T-helper 2 cell (primary cell): ENCODE data around the gene ZNF823.

Experiments
- DNase-seq, 5 experiments: peaks; one replicate each; pipeline versions ENCODE4 v3.0.0 to v3.0.0-alpha.2; 2012 to 2022

ZNF823 gene

DNA sequence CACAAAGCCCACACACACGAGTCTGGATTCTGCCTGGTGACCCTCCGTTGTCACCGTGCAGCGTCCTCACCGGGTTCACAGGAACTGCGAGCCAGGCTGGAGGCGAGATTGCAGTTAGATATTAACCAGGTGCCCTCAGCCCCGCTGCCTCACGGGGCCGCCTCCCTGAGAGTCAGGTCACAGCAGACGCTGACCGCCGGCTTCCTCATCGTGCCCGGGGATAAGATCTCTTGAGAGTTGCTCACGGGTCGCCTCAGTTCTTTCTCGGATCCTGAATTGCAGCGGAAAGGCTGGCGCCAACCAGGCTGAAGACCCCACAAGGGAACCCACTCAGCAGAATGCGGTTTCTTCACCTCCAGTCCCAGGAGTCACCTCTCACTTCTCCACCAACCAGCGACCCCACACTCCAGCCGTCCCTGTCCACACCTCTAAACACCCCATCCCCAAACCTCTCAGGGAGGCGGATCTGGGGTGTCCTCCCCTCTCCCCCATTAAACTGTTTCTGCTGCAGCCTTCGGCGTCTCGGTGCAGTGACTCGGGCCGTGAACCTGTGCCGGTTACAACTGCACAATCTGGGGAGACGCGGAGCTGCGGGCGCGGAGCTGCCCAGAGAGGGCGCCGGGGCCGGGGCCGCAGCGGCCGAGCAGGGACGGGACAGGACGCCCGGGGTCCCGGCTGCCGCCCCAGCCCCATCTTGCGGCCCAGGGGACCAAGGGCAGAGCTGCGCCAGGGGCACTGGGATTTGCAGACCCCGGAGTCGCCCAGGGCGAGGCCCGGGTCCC lies 591 bp downstream of the ZNF823 start:
- peak; percentile 2 to 57 (median 7) for DNase-seq

DNA sequence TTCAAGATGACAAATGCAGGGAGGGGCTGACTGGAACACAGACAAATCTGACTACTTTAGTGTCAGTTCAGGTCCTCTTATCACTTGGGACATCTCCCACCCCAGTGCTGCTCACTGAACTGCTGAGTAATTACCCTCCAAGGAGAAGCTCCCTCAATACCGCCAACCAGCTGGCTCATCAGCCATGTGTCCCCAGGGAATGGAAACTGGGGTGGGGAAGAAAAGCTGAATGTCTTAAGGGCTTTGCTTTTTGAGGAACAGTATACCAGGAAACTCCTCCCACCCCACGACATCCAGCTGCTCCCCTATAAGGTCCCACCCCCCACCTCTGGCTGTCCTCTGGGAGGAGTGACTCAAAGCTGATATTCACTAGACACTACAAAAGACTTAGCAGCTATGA lies 2.0 kb downstream of the ZNF823 start:
- DNase-seq = peak in 1 of 5 experiments; percentile 44

DNA sequence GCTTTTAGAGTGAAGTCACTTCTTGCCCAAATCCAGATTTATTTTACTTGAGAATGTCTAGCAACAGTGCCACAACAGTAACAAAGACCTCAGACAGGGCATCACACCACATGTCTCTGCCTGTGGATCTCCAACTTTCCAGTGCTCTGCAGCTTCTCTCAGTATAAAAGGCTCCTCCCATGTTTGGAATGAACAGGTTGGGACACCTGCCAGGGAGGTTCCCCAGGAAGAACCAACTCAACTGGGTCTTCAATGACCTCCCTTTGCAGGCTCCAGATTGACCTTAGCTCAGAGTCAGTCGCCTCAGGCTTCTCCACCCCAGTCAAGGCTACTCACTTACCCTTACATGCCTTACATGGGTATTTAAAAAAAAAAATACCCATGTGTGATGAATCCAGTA lies 3.4 kb downstream of the ZNF823 start:
- DNase-seq = no peak

DNA sequence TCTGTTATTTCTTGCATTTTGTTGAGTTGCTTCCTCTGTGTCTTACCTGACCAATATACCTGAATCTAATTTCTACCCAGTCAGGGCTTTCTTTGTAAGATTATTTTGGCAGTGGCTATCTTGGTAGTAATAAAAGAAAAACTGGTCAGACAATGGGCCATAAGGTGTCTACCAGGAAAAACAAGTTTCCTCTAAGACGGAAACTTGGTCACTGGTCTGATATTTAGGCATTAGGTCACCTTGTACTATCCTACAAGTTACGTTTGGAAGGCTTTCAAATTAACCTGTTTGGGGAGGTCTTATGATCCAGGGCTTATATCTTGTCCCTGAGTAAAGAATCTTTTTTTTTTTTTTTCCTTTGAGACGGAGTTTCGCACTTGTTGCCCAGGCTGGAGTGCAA lies 9.2 kb downstream of the ZNF823 start:
- no peak for DNase-seq

DNA sequence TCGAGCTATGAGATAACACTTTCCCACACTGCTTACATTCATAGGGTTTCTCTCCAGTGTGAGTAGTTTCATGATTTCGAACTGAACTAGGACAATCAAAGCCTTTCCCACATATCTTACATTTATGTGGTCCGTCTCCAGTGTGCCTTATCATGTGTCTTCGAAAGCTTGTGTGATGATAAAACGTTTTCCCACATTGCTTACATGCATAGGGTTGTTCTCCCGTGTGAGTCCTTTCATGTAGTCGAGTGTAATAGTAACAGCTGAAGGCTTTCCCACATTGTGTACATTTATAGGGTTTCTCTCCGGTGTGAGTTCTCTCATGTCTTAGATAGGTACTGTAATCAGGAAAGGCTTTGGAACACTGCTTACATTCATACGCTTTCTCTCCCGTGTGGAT lies 16.3 kb downstream of the ZNF823 start:
- peak in 1 of 5 experiments; percentile 14 for DNase-seq

DNA sequence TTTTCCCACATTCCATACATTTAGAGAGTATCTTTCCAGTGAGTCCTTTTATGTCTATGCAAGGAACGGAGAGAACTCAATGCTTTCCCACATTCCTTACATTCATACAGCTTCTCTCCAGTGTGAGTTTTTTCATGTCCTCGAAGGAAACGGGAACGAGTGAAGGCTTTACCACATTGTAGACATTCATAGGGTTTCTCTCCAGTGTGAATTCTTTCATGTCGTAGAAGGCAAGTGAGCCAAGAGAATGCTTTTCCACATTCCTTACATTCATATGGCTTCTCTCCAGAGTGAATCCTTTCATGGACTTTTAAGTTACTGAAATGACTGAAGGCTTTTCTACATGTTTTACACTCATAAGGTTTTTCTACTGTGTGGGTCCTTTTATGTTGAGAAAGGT lies 17.1 kb downstream of the ZNF823 start:
- no peak for DNase-seq

DNA sequence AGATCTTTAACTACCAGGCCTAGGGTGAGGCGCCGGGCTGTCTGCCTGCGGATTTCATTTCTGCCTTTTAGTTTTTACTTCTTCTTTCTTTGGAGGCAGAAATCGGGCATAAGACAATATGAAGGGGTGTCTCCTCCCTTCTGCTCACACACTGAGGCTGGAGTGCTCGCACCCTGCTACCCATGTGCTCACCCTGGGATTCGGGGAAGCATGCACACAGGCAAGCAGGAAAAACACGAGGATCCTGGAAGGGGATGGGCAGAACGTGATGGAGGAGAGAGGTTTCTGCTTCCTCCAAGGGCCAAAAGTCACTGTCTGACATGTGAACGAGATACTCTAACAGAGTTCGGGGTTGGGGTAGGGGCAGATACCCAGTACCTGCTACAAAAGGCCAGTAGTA lies 28.4 kb downstream of the ZNF823 start:
- no peak for DNase-seq

DNA sequence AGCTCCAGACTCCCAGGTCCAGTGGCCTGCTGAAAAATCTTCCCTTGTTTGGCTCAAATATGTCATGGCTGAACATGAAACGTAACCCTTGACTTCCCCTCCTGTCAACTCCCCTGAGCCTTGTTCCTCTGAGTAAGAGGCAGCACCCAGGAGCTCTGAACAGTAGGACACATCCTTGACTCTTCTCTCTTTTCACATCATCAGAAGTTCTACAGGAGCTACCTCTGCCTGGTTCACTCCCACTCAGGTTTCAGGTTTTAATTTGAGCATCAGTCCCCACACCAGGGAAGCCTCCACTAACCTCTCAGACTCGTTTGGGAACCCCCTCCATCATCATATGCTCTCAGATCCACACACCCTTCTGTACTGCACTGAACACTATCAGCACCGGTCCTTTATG lies 30.3 kb downstream of the ZNF823 start:
- no peak for DNase-seq

DNA sequence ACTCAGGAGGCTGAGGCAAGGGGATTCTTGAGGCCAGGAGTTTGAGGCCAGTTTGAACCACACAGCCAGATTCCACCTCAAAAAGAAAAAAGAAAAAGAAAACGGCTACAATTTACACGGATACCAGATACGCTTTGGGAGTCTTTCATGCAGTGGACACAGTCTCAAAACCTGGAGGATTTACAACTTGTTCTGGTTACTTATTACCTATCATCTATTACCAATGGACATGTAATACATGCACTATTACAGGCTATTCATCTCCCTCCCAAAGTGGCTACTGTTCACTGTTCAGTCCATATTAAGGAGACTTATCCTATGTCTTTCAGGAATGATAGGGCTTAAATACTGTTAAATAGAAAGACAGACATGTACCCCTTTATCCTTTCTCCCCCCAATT lies 33.3 kb downstream of the ZNF823 start:
- no peak for DNase-seq

DNA sequence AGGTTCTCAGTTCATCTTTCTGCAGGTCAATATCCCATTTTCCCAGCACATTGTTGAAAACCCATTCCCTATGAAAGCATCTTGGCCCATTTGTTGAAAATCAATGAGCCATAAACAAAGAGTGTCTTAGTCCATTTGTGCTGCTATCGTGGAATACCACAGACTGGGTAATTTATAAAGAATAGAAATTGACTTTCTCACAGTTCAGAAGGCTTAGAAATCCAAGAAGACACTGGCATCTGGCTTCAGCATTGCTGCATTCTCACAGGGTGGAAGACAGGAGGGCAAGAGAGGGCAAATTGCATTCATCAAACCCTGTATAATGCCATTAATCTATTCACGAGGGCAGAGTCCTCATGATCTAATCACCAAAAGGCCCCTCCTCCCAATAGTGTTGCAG lies 34.1 kb downstream of the ZNF823 start:
- DNase-seq = no peak

DNA sequence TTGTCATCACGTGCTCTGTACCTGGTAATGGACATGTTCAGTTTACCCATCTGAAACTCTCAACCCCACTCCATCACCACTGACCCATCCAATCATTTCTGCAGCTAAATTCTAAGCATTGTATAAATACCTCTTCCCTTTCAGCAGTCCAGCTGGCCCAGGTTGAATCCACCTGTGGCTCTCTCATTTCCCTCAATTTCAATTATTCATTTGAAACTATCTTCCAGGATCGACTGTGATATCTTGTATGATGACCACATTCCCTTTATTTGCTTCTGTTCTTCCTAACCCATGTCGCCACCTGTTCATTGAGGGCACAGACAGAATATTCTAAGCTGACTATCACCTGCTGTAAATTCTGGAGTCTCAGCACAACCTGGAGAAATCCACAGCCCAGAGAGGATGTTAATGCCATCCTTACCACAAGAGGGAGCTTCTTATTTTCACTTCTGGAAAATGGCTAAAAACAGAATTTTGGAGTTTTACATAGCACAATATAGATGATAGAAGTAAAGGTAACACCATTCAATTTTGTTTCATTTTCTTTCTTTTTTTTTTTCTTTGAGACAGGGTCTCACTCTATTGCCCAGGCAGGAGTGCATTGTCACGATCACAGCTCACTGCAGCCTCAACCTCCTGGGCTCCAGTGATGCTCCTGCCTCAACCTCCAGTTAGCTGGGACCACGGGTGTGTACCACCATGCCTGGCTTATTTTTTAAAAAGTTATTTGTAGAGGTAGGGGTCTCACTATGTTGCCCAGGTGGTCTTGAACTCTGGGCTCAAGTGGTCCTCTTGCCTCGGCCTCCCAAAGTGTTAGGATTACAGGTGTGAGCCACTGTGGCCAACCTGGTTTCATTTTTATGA lies 38.6 kb downstream of the ZNF823 start:
- peak in 1 of 5 experiments; percentile 23 for DNase-seq

DNA sequence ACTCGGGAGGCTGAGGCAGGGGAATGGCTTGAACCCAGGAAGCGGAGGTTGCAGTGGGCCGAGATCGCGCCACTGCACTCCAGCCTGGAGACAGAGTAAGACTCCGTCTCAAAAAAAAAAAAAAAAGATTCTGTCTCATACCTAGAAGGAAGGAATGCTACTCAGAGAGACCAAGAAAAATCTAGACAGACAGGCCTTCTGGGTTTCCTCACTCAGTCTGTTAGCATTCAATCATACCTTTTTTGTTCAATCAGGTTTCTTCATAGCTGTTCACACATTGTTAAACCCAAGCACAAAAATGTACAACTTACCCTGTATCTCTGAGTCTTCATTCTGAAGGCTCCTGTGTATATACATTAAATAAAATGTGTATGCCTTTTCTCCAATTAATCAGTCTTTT lies 40.5 kb downstream of the ZNF823 start:
- no peak for DNase-seq

DNA sequence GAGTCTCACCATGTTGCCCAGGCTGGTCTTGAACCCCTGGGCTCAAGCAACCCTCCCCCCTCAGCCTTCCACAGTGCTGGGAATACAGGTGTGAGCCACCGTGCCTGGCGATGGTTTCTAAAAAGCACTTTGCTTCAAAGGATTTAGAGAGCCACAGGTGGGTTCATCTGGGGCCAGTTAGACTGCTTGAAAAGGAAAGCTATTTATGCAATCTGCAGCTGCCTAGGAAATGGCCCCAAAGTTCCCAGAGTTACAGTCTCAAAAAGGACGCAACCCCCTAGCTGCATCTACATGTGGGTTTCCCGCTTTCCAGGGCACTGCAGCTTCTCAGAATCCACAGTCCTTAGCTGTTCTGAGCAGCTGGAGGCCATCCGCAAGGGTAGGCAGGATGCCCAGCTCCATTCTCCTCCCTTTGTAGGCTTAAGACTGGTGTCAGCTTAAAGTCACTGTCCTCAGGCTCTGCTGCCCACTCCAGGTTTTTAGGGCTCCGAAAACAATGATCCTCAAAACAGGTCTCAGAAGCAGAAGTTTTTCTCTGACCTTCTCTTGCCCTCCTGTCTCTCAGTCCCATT lies 41.4 kb downstream of the ZNF823 start:
- DNase-seq = no peak

DNA sequence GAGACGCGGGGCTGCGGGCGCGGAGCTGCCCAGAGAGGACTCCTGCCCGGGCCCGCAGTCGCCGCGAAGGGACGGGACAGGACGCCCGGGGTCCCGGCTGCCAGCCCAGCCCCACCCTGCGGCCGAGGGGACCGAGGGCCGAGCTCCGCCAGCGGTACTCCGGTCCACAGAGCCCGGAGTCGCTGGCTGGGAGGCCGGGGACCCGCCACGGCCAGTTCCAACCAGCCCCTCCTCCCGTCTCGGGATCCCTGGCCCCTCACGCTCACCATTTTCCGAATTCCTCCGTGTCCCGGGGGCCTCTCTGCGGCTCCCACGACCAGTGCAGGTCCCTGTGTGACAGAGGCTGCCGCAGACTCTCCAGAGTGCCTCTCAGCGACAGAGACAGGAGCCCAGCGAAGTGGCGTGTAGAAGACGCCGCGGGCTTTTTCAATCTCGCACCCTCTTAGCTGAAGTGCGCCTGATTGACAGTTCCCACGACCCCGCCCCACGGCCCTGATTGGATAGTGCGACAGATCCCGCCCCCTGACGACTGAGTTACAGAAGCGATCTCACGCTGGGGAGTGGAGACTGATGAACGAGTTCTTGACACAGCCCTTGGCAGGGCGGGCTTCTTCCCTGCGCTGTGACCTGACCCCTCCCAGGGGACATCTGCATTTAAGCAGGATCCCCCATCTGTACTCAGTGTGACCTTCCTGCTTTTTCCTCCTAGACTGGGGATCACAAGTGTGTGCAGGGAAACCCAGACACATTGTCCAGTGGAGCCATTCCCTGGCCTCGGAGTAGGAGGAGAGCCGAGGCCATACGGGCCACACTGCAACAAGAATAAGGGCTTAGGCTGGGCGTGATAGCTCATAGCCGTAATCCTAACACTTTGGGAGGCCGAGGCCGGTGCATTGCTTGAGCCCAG lies 44.0 kb downstream of the ZNF823 start:
- peak; percentile 12 to 79 (median 66) for DNase-seq

DNA sequence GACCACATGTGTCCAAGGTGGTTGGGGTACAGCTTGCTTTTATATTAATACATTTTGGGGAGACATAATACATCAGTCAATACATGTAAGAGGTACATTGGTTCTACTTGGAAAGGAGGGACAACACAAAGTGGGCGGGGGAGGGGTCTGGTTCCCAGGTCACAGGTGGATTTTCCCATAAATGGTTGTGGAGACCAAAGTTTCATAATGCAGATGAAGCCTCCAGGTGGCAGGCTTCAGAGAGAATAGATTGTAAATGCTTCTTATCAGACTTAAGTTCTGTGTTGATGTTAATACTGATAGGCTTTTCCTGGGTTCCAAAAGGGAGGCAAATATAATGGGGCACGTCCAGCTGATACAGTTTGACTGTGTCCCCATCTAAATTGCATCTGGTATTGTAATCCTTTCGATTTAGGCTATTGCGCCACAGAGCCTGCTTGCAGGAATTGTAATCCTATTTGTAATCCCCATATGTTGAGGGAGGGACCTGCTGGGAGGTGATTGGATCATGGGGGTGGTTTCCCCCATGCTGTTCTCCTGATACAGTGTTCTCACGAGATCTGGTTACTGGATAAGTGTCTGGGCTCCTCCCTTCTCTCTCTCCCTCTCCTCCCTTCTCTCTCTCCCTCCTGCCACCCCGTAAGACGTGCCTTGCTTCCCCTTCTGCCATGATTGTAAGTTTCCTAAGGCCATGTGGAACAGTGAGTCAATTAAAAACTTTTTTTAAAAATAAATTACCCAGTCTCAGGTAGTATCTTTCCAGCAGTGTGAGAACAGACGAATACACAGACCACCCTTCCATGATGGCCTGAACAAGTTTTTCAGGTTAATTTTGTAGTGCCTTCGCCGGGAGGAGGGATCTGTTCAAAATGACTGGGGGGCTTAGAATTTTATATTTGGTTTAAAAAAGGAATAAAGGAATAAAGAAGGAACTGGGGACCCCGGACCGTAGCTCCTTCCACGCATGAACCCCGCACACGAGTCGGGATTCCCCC lies 44.9 kb downstream of the ZNF823 start:
- DNase-seq = no peak

DNA sequence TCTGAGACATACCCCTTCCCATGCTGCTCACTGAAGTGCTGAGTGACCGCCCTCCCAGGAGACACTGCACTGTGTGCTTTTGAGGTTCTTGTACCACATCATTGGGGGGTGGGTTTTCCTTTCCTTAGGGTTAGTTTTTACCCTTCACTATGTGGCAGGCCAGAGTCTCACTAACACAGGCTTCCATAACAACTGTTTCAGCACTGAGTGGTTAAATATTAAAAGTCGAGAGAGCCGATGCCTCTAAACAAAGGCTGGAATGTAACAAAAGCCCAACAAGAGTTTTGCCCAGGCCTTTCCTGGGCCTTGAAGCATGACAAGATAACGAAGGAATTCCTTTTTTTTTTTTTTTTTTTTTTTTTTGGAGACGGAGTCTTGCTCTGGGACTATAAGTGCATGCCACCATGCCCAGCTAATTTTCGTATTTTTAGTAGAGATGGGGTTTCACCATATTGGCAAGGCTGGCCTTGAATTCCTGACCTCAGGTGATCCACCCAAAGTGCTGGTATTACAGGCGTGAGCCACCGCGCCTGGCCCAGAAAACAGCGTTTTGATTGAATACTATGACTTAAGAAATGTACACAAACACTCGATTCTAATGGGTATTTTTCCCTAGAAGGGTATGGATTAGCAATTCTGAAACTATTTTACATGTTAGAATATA lies 46.5 kb downstream of the ZNF823 start:
- DNase-seq = no peak

DNA sequence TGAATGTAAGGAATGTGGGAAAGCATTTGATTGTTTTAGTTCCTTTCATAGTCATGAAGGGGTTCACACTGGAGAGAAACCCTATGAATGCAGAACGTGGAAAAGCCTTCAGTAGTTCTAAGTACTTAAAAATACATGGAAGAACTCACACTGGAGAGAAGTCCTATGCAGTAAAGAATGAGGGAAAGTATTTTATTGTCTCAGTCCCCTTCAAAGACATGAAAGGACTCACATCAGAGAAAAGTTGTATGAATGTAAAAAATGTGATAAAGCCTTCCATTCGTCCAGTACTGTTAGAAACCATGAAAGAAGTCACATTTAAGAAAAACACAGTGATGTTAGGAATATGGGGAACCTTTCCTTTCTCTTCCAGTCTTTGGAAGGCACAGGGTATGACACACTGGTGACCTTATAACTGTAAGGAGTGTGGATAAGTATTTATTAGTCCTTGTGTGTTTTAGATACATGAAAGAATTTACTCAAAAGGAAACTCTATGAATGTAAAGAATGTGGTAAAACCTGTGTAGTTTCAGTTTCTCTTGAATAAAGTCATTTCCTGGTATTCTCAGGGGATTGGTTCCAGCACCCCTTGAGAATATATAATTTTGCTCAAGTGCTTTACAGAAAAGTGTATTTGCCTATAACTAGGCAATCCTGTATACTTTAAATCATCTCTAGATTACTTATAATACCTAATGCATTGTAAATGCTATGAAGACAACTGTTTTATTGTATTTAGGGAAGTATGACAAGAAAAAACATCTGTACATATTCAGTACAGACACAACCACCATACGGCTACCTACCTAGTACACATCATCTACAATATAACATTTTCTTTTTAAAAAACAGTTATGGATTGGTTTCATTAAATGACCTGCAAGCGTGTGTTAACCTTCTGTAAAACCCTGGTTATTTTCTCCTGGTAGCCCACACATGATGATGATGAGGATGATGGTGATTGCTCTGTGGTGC lies 52.8 kb downstream of the ZNF823 start:
- peak in 1 of 5 experiments; percentile 14 for DNase-seq

DNA sequence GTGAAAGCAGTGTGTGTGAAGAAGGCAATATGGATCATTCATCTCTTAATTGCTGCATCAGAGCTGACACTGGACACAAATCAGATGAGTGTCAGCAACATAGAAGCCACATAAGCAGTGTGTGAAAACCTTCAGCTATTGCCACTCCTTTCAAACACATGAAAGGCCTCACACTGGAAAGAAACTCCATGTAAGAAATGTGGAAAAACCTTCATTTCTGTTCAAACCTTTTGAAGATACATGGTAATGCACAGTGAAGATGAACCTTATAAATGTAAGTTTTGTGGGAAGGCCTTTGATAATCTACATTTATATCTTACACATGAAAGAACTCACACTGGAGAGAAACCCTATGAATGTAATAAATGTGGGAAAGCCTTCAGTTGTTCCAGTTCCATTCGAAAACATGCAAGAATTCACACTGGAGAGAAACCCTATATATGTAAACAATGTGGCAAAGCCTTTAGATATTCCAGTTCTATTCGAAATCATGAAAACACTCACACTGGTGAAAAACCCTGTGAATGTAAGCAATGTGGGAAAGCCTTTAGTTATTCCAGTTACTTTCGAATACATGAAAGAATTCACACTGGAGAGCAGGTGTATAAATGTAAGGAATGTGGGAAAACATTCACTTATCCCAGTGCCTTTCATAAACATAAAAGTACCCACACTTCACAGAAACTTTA lies 53.6 kb downstream of the ZNF823 start:
- no peak for DNase-seq
